Measurements from ENCODE around the gene AIDA.

AIDA gene

DNA sequence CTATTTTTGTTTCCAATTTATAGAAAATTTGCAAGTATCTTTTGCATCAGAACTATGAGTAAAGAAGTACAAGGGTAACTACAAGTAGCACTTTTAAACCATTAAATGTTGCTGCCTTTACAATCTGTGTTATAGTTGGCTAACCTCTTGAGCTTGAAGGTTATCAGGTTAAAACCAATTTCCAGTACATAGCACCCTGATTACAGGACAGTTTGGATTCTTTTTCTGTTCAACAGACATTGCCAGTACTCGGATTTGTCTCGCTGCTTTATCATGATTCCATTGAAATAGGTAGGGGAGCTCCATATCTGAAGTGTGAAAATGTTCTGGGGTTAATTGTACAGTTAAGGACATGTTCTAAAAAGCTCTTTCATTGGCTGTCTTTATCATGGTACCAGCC lies 54.4 kb downstream of the AIDA start:
- no peak overlapping the region for H3K4me3 ChIP-seq (ENCODE audit: low read depth, low read length)
- no peaks in the 10 kb centered on the region for H3K4me1 ChIP-seq (ENCODE audit: control insufficient read depth, insufficient read depth, low read length)
- peaks cover 67 to 96% of the 10 kb centered on the region in 2 experiments; a peak in 2 of 3 replicates for H3K36me3 ChIP-seq (ENCODE audit: control insufficient read depth in 2 of 2, insufficient read depth in 1 of 2, low read length in 2 of 2)
- CTCF ChIA-PET, result interaction anchor here (1.0 to 2.2 kb wide), 3 partner anchors 193 to 466 kb away, joined by 3 to 8 read pairs (median 3); no protein-coding TSS in a partner anchor
- no peak overlapping the region for H3K27ac ChIP-seq (ENCODE audit: extremely low read depth, low read depth, low read length)
- POLR2A ChIA-PET, result no interaction called here
- H3K9me3 ChIP-seq (ENCODE audit: control insufficient read depth, insufficient read depth, low read depth, low read length), result no peaks in the 10 kb centered on the region
- TF ChIP-seq ZNF623 (tag by site-specific recombination; IDR thresholded peaks at IDR 0.05) (no peak), GLIS2 (tag by site-specific recombination; IDR thresholded peaks at IDR 0.05) (no peak), ZNF544 (tag by site-specific recombination; IDR thresholded peaks at IDR 0.05) (no peak), ZNF785 (tag by site-specific recombination; IDR thresholded peaks at IDR 0.05) (no peak), ZNF571 (tag by site-specific recombination; IDR thresholded peaks at IDR 0.05) (no peak), ZNF610 (tag by site-specific recombination; IDR thresholded peaks at IDR 0.05; ENCODE audit: borderline replicate concordance) (no peak), MEIS1 (CRISPR knock-in tag; IDR thresholded peaks at IDR 0.05; ENCODE audit: borderline replicate concordance) (no peak), ZNF10 (tag by site-specific recombination; IDR thresholded peaks at IDR 0.05) (no peak), KLF1 (tag by site-specific recombination; IDR thresholded peaks at IDR 0.05) (no peak), ZNF19 (tag by site-specific recombination; IDR thresholded peaks at IDR 0.05; ENCODE audit: low read depth) (no peak), ZNF530 (tag by site-specific recombination; IDR thresholded peaks at IDR 0.05; ENCODE audit: low read depth) (no peak), ZNF239 (tag by site-specific recombination; IDR thresholded peaks at IDR 0.05) (no peak)
- TF ChIP-seq, protein P1, sequence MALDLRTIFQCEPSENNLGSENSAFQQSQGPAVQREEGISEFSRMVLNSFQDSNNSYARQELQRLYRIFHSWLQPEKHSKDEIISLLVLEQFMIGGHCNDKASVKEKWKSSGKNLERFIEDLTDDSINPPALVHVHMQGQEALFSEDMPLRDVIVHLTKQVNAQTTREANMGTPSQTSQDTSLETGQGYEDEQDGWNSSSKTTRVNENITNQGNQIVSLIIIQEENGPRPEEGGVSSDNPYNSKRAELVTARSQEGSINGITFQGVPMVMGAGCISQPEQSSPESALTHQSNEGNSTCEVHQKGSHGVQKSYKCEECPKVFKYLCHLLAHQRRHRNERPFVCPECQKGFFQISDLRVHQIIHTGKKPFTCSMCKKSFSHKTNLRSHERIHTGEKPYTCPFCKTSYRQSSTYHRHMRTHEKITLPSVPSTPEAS (tag by site-specific recombination; IDR thresholded peaks at IDR 0.05), result no peak
- TF ChIP-seq, protein P2, sequence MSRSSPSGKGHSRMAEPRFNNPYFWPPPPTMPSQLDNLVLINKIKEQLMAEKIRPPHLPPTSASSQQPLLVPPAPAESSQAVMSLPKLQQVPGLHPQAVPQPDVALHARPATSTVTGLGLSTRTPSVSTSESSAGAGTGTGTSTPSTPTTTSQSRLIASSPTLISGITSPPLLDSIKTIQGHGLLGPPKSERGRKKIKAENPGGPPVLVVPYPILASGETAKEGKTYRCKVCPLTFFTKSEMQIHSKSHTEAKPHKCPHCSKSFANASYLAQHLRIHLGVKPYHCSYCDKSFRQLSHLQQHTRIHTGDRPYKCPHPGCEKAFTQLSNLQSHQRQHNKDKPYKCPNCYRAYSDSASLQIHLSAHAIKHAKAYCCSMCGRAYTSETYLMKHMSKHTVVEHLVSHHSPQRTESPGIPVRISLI (tag by site-specific recombination; IDR thresholded peaks at IDR 0.05), result no peak
- TF ChIP-seq, protein P3, sequence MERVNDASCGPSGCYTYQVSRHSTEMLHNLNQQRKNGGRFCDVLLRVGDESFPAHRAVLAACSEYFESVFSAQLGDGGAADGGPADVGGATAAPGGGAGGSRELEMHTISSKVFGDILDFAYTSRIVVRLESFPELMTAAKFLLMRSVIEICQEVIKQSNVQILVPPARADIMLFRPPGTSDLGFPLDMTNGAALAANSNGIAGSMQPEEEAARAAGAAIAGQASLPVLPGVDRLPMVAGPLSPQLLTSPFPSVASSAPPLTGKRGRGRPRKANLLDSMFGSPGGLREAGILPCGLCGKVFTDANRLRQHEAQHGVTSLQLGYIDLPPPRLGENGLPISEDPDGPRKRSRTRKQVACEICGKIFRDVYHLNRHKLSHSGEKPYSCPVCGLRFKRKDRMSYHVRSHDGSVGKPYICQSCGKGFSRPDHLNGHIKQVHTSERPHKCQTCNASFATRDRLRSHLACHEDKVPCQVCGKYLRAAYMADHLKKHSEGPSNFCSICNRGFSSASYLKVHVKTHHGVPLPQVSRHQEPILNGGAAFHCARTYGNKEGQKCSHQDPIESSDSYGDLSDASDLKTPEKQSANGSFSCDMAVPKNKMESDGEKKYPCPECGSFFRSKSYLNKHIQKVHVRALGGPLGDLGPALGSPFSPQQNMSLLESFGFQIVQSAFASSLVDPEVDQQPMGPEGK (tag by site-specific recombination; IDR thresholded peaks at IDR 0.05), result no peak
- TF ChIP-seq, protein P4, sequence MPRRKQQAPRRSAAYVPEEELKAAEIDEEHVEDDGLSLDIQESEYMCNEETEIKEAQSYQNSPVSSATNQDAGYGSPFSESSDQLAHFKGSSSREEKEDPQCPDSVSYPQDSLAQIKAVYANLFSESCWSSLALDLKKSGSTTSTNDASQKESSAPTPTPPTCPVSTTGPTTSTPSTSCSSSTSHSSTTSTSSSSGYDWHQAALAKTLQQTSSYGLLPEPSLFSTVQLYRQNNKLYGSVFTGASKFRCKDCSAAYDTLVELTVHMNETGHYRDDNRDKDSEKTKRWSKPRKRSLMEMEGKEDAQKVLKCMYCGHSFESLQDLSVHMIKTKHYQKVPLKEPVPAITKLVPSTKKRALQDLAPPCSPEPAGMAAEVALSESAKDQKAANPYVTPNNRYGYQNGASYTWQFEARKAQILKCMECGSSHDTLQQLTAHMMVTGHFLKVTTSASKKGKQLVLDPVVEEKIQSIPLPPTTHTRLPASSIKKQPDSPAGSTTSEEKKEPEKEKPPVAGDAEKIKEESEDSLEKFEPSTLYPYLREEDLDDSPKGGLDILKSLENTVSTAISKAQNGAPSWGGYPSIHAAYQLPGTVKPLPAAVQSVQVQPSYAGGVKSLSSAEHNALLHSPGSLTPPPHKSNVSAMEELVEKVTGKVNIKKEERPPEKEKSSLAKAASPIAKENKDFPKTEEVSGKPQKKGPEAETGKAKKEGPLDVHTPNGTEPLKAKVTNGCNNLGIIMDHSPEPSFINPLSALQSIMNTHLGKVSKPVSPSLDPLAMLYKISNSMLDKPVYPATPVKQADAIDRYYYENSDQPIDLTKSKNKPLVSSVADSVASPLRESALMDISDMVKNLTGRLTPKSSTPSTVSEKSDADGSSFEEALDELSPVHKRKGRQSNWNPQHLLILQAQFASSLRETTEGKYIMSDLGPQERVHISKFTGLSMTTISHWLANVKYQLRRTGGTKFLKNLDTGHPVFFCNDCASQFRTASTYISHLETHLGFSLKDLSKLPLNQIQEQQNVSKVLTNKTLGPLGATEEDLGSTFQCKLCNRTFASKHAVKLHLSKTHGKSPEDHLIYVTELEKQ (tag by site-specific recombination; IDR thresholded peaks at IDR 0.05; ENCODE audit: borderline replicate concordance), result no peak
- TF ChIP-seq, protein P5, sequence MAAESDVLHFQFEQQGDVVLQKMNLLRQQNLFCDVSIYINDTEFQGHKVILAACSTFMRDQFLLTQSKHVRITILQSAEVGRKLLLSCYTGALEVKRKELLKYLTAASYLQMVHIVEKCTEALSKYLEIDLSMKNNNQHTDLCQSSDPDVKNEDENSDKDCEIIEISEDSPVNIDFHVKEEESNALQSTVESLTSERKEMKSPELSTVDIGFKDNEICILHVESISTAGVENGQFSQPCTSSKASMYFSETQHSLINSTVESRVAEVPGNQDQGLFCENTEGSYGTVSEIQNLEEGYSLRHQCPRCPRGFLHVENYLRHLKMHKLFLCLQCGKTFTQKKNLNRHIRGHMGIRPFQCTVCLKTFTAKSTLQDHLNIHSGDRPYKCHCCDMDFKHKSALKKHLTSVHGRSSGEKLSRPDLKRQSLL (tag by site-specific recombination; IDR thresholded peaks at IDR 0.05), result no peak
- TF ChIP-seq, protein P6, sequence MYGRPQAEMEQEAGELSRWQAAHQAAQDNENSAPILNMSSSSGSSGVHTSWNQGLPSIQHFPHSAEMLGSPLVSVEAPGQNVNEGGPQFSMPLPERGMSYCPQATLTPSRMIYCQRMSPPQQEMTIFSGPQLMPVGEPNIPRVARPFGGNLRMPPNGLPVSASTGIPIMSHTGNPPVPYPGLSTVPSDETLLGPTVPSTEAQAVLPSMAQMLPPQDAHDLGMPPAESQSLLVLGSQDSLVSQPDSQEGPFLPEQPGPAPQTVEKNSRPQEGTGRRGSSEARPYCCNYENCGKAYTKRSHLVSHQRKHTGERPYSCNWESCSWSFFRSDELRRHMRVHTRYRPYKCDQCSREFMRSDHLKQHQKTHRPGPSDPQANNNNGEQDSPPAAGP (tag by site-specific recombination; IDR thresholded peaks at IDR 0.05), result no peak
- TF ChIP-seq, protein P7, sequence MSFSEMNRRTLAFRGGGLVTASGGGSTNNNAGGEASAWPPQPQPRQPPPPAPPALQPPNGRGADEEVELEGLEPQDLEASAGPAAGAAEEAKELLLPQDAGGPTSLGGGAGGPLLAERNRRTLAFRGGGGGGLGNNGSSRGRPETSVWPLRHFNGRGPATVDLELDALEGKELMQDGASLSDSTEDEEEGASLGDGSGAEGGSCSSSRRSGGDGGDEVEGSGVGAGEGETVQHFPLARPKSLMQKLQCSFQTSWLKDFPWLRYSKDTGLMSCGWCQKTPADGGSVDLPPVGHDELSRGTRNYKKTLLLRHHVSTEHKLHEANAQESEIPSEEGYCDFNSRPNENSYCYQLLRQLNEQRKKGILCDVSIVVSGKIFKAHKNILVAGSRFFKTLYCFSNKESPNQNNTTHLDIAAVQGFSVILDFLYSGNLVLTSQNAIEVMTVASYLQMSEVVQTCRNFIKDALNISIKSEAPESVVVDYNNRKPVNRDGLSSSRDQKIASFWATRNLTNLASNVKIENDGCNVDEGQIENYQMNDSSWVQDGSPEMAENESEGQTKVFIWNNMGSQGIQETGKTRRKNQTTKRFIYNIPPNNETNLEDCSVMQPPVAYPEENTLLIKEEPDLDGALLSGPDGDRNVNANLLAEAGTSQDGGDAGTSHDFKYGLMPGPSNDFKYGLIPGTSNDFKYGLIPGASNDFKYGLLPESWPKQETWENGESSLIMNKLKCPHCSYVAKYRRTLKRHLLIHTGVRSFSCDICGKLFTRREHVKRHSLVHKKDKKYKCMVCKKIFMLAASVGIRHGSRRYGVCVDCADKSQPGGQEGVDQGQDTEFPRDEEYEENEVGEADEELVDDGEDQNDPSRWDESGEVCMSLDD (tag by site-specific recombination; IDR thresholded peaks at IDR 0.05), result no peak
